ENCODE measurements around the gene TMEM94. TPM values are rescaled to one million over a fixed set of nuclear protein-coding genes. Genes with fewer than 3 reads are reported as not detected.
"Not testable (repeated sequence)": the region's sequence is repeated elsewhere in the genome, so short reads cannot be mapped to it uniquely, and the experiment has no call there.

TMEM94 gene
- total RNA-seq, 1 experiment from 2014 or later: 62.9 TPM

GRCh38 chr17:75433218-75433783, 23.1 kb upstream of the TMEM94 start:
- H3K27ac ChIP-seq: no peak overlapping the region
- no peaks in the 10 kb centered on the region for H3K27me3 ChIP-seq (replicated peaks)

GRCh38 chr17:75434433-75434832, 22.0 kb upstream of the TMEM94 start:
- not testable (repeated sequence) for H3K27me3 ChIP-seq (replicated peaks); H3K4me3 ChIP-seq; H3K36me3 ChIP-seq; H3K9me3 ChIP-seq (replicated peaks)
- peaks cover 50% of the 10 kb centered on the region for H3K4me1 ChIP-seq (replicated peaks)
- peak; percentile 70 to 85 for DNase-seq (ENCODE audit: low read depth in 1 of 2, low spot score in 2 of 2)
- H3K27ac ChIP-seq: peak overlapping the region; percentile 58

More at GRCh38 chr17:75433218-75433783, 23.1 kb upstream of the TMEM94 start:
- Histone ChIP-seq H3K4me1 (replicated peaks) (peaks cover 61% of the 10 kb centered on the region), H3K36me3 (no peaks in the 10 kb centered on the region), H3K9me3 (replicated peaks) (no peaks in the 10 kb centered on the region), H3K4me3 (no peak overlapping the region)
- DNase-seq (ENCODE audit: low read depth in 1 of 2, low spot score in 2 of 2): no peak

- H3K27ac ChIP-seq; H3K36me3 ChIP-seq; H3K4me3 ChIP-seq; H3K9me3 ChIP-seq (replicated peaks); DNase-seq (ENCODE audit: low read depth in 1 of 2, low spot score in 2 of 2); H3K27me3 ChIP-seq (replicated peaks): not testable (repeated sequence)
- peaks cover 56% of the 10 kb centered on the region for H3K4me1 ChIP-seq (replicated peaks)
Observed at GRCh38 chr17:75437404-75437803, 19.0 kb upstream of the TMEM94 start.

GRCh38 chr17:75439287-75439686, 17.1 kb upstream of the TMEM94 start:
- Histone ChIP-seq H3K9me3 (replicated peaks) (no peaks in the 10 kb centered on the region), H3K27me3 (replicated peaks) (no peaks in the 10 kb centered on the region), H3K4me3 (no peak overlapping the region), H3K36me3 (no peaks in the 10 kb centered on the region), H3K4me1 (replicated peaks) (peaks cover 61% of the 10 kb centered on the region), H3K27ac (no peak overlapping the region)
- no peak for DNase-seq (ENCODE audit: low read depth in 1 of 2, low spot score in 2 of 2)

- DNase-seq (ENCODE audit: low read depth in 1 of 2, low spot score in 2 of 2): peak in 1 of 2 experiments; percentile 60
- peaks cover 61% of the 10 kb centered on the region for H3K4me1 ChIP-seq (replicated peaks)
- H3K4me3 ChIP-seq: no peak overlapping the region
- H3K36me3 ChIP-seq: no peaks in the 10 kb centered on the region
- no peaks in the 10 kb centered on the region for H3K27me3 ChIP-seq (replicated peaks)
- peak overlapping the region; percentile 85 for H3K27ac ChIP-seq
- no peaks in the 10 kb centered on the region for H3K9me3 ChIP-seq (replicated peaks)
Observed at GRCh38 chr17:75440738-75441448, 15.5 kb upstream of the TMEM94 start.

- no peaks in the 10 kb centered on the region for H3K27me3 ChIP-seq (replicated peaks)
- H3K4me1 ChIP-seq (replicated peaks): peaks cover 57% of the 10 kb centered on the region
- peak; percentile 94 to 98 for DNase-seq (ENCODE audit: low read depth in 1 of 2, low spot score in 2 of 2)
- H3K36me3 ChIP-seq: no peaks in the 10 kb centered on the region
- peak overlapping the region; percentile 85 for H3K27ac ChIP-seq
- no peaks in the 10 kb centered on the region for H3K9me3 ChIP-seq (replicated peaks)
- H3K4me3 ChIP-seq: no peak overlapping the region
Observed at GRCh38 chr17:75442168-75443103, 14.0 kb upstream of the TMEM94 start.

GRCh38 chr17:75445296-75445695, 11.1 kb upstream of the TMEM94 start:
- Histone ChIP-seq H3K36me3 (no peaks in the 10 kb centered on the region), H3K27ac (no peak overlapping the region), H3K4me3 (no peak overlapping the region), H3K4me1 (replicated peaks) (peaks cover 74% of the 10 kb centered on the region), H3K27me3 (replicated peaks) (no peaks in the 10 kb centered on the region), H3K9me3 (replicated peaks) (no peaks in the 10 kb centered on the region)
- no peak for DNase-seq (ENCODE audit: low read depth in 1 of 2, low spot score in 2 of 2)

GRCh38 chr17:75445896-75446295, 10.5 kb upstream of the TMEM94 start:
- not testable (repeated sequence) for DNase-seq (ENCODE audit: low read depth in 1 of 2, low spot score in 2 of 2); H3K36me3 ChIP-seq; H3K27ac ChIP-seq; H3K27me3 ChIP-seq (replicated peaks); H3K4me3 ChIP-seq; H3K9me3 ChIP-seq (replicated peaks)
- H3K4me1 ChIP-seq (replicated peaks): peaks cover 73% of the 10 kb centered on the region

- H3K27ac ChIP-seq: no peak overlapping the region
- H3K9me3 ChIP-seq (replicated peaks): no peaks in the 10 kb centered on the region
- H3K4me1 ChIP-seq (replicated peaks): peaks cover 54% of the 10 kb centered on the region
- H3K27me3 ChIP-seq (replicated peaks): no peaks in the 10 kb centered on the region
- H3K4me3 ChIP-seq: no peak overlapping the region
- DNase-seq (ENCODE audit: low read depth in 1 of 2, low spot score in 2 of 2): no peak
- no peaks in the 10 kb centered on the region for H3K36me3 ChIP-seq
Observed at GRCh38 chr17:75447951-75448856, 8.2 kb upstream of the TMEM94 start.

GRCh38 chr17:75450270-75450669, 6.2 kb upstream of the TMEM94 start:
- Histone ChIP-seq H3K27me3 (replicated peaks) (no peaks in the 10 kb centered on the region), H3K27ac (peak overlapping the region; percentile 25; the same call in 1 of the 2 replicates), H3K4me3 (no peak overlapping the region), H3K9me3 (replicated peaks) (no peaks in the 10 kb centered on the region), H3K36me3 (no peaks in the 10 kb centered on the region), H3K4me1 (replicated peaks) (peaks cover 42% of the 10 kb centered on the region)
- peak in 1 of 2 experiments; percentile 64 for DNase-seq (ENCODE audit: low read depth in 1 of 2, low spot score in 2 of 2)

- Histone ChIP-seq H3K27ac (no peak overlapping the region), H3K4me3 (no peak overlapping the region), H3K36me3 (peaks cover 4% of the 10 kb centered on the region; the same call in 1 of the 2 replicates), H3K4me1 (replicated peaks) (peaks cover 47% of the 10 kb centered on the region), H3K9me3 (replicated peaks) (no peaks in the 10 kb centered on the region), H3K27me3 (replicated peaks) (no peaks in the 10 kb centered on the region)
- DNase-seq (ENCODE audit: low read depth in 1 of 2, low spot score in 2 of 2): no peak
Observed at GRCh38 chr17:75454193-75454592, 2.2 kb upstream of the TMEM94 start.

- H3K36me3 ChIP-seq; H3K27me3 ChIP-seq (replicated peaks); H3K27ac ChIP-seq; H3K4me3 ChIP-seq; H3K9me3 ChIP-seq (replicated peaks); DNase-seq (ENCODE audit: low read depth in 1 of 2, low spot score in 2 of 2): not testable (repeated sequence)
- H3K4me1 ChIP-seq (replicated peaks): peaks cover 47% of the 10 kb centered on the region
Observed at GRCh38 chr17:75454672-75455071, 1.8 kb upstream of the TMEM94 start.

GRCh38 chr17:75456039-75456416, 407 bp upstream of the TMEM94 start:
- Histone ChIP-seq H3K4me3 (peak overlapping the region; percentile 63), H3K4me1 (replicated peaks) (peaks cover 41% of the 10 kb centered on the region), H3K9me3 (replicated peaks) (no peaks in the 10 kb centered on the region), H3K27ac (peak overlapping the region; percentile 74), H3K27me3 (replicated peaks) (no peaks in the 10 kb centered on the region), H3K36me3 (peaks cover 4% of the 10 kb centered on the region; the same call in 1 of the 2 replicates)
- DNase-seq (ENCODE audit: low read depth in 1 of 2, low spot score in 2 of 2): no peak
